Mammary microvascular endothelial cell (primary cell): ENCODE data around the gene HIGD2B. TPM values are rescaled to one million over a fixed set of nuclear protein-coding genes. Genes with fewer than 3 reads are reported as not detected.

Experiments
- total RNA-seq: library from RNA; depleted of rRNA; stranded (reverse); fragments of >200 nt; gene quantifications from 2 replicates; pipeline ENCODE4 v1.2.3, GENCODE V29; 2015

Gene HIGD2B, protein sequence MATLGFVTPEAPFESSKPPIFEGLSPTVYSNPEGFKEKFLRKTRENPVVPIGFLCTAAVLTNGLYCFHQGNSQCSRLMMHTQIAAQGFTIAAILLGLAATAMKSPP
- total RNA-seq: not detected in 2 replicates

DNA sequence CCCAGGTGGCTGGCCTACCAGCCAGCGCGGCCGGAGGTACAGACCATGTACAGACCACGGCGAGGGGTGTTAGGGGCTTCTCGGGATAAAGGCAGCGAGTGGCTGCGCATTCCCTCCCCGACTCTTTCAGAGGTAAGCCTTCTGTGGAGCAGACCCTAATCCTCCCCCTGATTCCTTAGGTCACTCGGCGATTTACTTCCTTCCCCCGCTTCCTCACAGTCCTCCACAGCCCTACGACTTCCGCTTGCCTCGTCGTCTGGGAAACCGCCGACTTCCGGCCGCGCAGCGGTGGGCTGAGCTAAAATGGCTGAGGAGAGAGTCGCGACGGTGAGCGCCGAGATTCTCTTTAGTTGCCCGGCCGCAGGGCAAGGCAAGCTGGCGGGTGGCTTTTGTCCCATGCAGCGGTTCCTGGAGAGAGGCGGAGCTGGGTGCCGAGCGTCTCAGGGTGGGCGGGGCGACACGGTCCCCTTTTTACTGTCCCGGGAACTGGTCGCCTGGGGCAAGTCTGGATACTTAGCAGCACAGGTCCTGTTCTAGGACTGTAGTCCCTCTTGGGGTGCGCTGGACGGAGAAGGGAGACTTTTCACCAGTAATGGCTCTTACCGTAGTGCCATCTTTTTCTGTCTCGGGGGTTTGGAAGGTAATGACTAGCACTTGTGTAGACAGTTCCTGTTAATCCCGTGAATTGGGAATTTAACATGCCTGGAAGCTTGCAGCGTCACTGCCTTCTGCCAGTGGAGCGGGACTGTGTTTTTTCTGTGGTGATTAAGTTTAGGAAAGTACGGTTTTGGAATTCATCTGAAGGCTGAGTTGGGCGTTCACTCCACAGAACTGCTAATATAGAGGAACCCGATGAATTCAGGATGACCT is at the start of gene HIGD2B, which contains the start of gene BBS4:
TSS of gene HIGD2B (minus strand) at position 258 of the 870 bp plus-strand sequence. CDS start 9,808 bp downstream, outside the sequence.
TSS of gene BBS4 (plus strand) at position 283 of the 870 bp plus-strand sequence. CDS start at position 304, 21 bp downstream.

DNA sequence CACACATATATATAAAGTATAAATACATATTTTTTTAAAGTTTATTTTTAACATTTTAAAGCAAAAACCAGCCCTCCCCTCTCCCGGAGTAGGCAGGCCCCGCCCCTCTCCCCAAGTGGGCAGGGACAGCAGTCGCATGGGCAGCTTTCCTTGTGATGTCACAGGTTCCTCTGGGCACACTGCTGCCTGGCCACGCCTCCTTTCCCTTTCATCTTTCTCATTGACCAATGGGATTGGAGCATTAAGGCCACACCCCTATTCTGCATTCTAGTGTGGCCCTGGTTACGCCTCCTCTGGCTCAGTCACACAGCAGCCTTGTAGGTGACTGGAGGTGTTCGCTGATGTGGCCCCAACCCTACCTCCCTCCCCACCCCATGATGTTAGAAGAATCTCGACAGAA is 31.6 kb downstream of the HIGD2B start, which contains the start of gene GOLGA6B:
TSS of gene GOLGA6B (plus strand) at position 301 of the 400 bp plus-strand sequence. CDS start at position 342, 41 bp downstream.

Other genes starting within 250 kb of the HIGD2B start
- 29.3 and 43.8 TPM in 2 replicates for gene ARIH1, start 211.9 kb downstream of the HIGD2B start, total RNA-seq
- not detected in 2 replicates for gene GOLGA6B, start 31.5 kb downstream of the HIGD2B start, total RNA-seq
- 9.6 and 42.6 TPM in 2 replicates for gene BBS4, start within 50 bp of the HIGD2B start, total RNA-seq
- 38.2 and 41.2 TPM in 2 replicates for gene ADPGK, start 97.6 kb upstream of the HIGD2B start, total RNA-seq